Measurements from ENCODE around the gene GALNT16. TPM values are rescaled to one million over a fixed set of nuclear protein-coding genes. Genes with fewer than 3 reads are reported as not detected.
A peak's percentile ranks its signal among the peaks of the same experiment; 100 is the strongest.
"Not testable (repeated sequence)": the region's sequence is repeated elsewhere in the genome, so short reads cannot be mapped to it uniquely, and the experiment has no call there.

Gene GALNT16
- total RNA-seq, 1 experiment from 2014 or later: 0.16 TPM

- in situ Hi-C loops (cut with HindIII; ENCODE audit: low pct_unique_long_range_greater_than_20kb, low sequenced_read_pairs): no loop called here
- peak; percentile 93 for DNase-seq (ENCODE audit: low read depth, low spot score)
Observed at GRCh38 chr14:69363964-69364363, 104.0 kb downstream of the GALNT16 start.

DNA sequence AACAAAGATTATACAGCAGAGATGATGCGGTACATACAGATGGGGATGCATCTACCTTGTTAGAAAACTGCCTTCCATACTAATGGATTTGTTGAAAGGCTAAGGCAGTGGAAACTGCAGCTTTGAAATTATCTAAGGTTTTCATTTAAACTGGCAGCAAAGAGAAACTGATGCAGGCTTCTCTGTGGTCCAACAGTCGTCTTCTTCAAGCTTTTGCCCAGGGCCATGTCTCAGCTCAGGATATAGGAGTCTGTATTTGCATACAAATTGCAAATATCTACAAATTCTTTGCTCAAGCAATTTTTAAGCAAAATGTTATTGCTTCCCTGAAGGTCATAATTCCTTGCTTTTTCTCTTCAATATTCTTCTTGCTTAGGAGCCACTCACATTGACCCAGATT is 104.4 kb downstream of the GALNT16 start:
- in situ Hi-C loops (cut with HindIII; ENCODE audit: low pct_unique_long_range_greater_than_20kb, low sequenced_read_pairs): no loop called here
- DNase-seq (ENCODE audit: low read depth, low spot score): no peak

GRCh38 chr14:69366069-69366468 is 106.1 kb downstream of the GALNT16 start:
- peak; percentile 14 for DNase-seq (ENCODE audit: low read depth, low spot score)
- in situ Hi-C loops (cut with HindIII; ENCODE audit: low pct_unique_long_range_greater_than_20kb, low sequenced_read_pairs): no loop called here

DNA sequence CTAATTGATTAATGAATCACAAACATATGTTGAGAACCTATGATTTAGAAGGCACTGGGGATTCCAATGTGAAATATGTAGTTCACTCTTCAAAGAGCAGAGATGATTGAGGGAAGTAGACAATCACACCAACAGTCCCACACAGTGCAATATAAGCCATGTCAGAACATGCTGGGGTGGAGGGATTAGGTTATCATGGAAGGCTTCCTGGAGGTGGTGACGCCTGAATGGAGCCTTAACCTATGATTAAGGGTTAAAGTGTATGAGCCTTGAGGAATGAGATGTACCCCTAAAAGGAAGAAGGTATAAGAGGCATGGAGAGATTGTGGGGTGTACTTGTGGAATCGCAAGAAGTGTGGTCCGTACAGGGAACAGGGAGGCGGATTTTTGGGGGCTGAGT is 106.8 kb downstream of the GALNT16 start:
- DNase-seq (ENCODE audit: low read depth, low spot score): no peak
- in situ Hi-C loops (cut with HindIII; ENCODE audit: low pct_unique_long_range_greater_than_20kb, low sequenced_read_pairs): no loop called here

GRCh38 chr14:69368381-69368780 is 108.4 kb downstream of the GALNT16 start:
- in situ Hi-C loops (cut with HindIII; ENCODE audit: low pct_unique_long_range_greater_than_20kb, low sequenced_read_pairs): no loop called here

GRCh38 chr14:69370061-69370460 is 110.1 kb downstream of the GALNT16 start:
- in situ Hi-C loops (cut with HindIII; ENCODE audit: low pct_unique_long_range_greater_than_20kb, low sequenced_read_pairs): no loop called here
- DNase-seq (ENCODE audit: low read depth, low spot score): peak; percentile 18

More at GRCh38 chr14:69368381-69368780, 108.4 kb downstream of the GALNT16 start:
- no peak for DNase-seq (ENCODE audit: low read depth, low spot score)

GRCh38 chr14:69372146-69372545 is 112.2 kb downstream of the GALNT16 start:
- in situ Hi-C loops (cut with HindIII; ENCODE audit: low pct_unique_long_range_greater_than_20kb, low sequenced_read_pairs): no loop called here

GRCh38 chr14:69373104-69373503 is 113.1 kb downstream of the GALNT16 start:
- in situ Hi-C loops (cut with HindIII; ENCODE audit: low pct_unique_long_range_greater_than_20kb, low sequenced_read_pairs): no loop called here
- no peak for DNase-seq (ENCODE audit: low read depth, low spot score)

More at GRCh38 chr14:69372146-69372545, 112.2 kb downstream of the GALNT16 start:
- DNase-seq (ENCODE audit: low read depth, low spot score): no peak

- no peak for DNase-seq (ENCODE audit: low read depth, low spot score)
- in situ Hi-C loops (cut with HindIII; ENCODE audit: low pct_unique_long_range_greater_than_20kb, low sequenced_read_pairs): no loop called here
Observed at GRCh38 chr14:69374235-69374634, 114.3 kb downstream of the GALNT16 start.

DNA sequence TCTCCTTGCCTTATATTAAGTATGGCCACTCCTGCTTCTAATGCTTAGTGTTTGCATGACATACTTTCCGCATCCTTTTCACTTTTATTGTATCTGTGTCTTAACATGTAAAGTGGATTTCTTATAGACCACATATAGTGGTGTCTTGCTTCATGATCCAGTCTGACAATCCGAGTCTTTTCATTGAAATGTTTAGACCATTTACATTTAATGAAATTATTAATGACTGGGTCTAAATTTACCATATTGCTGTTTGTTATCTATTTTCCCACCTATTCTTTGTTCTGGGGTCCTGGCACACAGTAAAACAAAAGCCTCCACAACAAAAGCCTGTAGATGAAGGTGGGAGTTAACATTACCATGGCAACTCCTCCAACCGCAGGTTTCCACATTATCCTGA is 115.2 kb downstream of the GALNT16 start:
- no peak for DNase-seq (ENCODE audit: low read depth, low spot score)
- in situ Hi-C loops (cut with HindIII; ENCODE audit: low pct_unique_long_range_greater_than_20kb, low sequenced_read_pairs): no loop called here

DNA sequence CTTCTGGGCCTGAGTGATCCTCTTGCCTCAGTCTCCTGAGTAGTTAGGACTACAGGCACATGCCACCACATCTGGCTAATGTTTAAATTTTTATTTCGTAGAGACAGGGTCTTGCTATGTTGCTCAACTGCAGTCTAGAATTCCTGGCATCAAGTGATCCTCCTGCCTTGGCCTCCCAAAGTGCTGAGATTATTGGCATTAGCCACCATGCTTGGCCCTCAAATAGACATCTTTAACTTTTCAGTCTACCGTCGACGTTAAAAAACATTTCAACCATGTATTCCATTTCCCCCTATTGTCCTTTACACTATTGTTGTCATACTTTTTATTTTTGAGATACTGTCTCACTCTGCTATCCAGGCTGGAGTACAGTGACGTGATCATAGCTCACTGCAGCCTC is 115.8 kb downstream of the GALNT16 start:
- DNase-seq (ENCODE audit: low read depth, low spot score): no peak
- in situ Hi-C loops (cut with HindIII; ENCODE audit: low pct_unique_long_range_greater_than_20kb, low sequenced_read_pairs): no loop called here

DNA sequence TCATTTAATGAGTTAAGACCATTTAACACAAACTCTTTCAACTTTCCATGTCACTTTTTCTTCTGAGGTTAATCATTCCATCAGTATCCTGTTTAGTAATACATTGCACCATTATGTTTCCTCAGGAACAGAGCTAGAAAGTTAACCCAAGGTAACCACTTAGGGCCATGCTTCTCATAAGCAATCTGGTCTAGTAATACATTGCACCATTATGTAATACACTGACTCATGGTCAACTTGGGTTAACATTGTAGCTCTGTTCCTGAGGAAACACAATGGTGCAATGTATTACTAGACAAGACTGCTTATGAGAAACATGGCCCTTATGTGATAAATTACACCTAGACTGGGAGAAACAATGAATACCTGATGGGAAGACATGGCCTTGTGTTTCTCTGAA is 116.5 kb downstream of the GALNT16 start:
- in situ Hi-C loops (cut with HindIII; ENCODE audit: low pct_unique_long_range_greater_than_20kb, low sequenced_read_pairs): no loop called here
- peak; percentile 34 for DNase-seq (ENCODE audit: low read depth, low spot score)

GRCh38 chr14:69378274-69378673 is 118.3 kb downstream of the GALNT16 start:
- DNase-seq (ENCODE audit: low read depth, low spot score): peak; percentile 68
- in situ Hi-C loops (cut with HindIII; ENCODE audit: low pct_unique_long_range_greater_than_20kb, low sequenced_read_pairs): no loop called here

DNA sequence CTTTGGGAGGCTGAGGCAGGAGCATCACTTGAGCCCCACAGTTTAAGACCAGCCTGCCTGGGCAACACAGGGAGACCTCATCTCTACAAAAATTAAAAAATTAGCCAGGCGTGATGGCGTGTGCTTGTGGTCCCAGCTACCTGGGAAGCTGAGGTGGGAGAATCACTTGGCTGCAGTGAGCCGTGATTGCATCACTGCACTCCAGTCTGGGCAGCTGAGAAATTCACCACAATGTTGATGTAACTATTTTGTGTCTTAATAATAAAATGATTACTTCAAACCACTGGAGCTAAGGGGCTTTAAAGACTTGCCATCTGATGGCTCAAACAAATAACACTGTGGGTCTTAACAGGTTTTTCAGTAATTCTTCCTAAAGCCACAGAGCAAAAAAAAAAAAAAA is 127.4 kb downstream of the GALNT16 start:
- no peak for DNase-seq (ENCODE audit: low read depth, low spot score)
- in situ Hi-C loops (cut with HindIII; ENCODE audit: low pct_unique_long_range_greater_than_20kb, low sequenced_read_pairs): no loop called here

DNA sequence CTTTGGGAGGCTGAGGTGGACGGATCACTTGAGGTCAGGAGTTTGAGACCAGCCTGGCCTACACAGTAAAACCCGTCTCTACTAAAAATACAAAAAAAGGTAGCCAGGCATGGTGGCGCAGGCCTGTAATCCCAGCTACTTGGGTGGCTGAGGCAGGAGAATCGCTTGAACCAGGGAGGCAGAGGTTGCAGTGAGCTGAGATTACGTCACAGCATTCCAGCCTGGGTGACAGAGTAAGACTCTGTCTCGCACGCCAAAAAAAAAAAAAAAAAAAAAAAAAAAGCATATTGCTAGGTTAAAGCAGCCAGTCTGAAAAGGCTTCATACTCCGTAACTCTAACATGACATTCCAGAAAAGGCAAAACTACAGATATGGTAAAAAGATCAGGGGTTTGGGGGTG is 131.4 kb downstream of the GALNT16 start:
- in situ Hi-C loops (cut with HindIII; ENCODE audit: low pct_unique_long_range_greater_than_20kb, low sequenced_read_pairs); DNase-seq (ENCODE audit: low read depth, low spot score): not testable (repeated sequence)

DNA sequence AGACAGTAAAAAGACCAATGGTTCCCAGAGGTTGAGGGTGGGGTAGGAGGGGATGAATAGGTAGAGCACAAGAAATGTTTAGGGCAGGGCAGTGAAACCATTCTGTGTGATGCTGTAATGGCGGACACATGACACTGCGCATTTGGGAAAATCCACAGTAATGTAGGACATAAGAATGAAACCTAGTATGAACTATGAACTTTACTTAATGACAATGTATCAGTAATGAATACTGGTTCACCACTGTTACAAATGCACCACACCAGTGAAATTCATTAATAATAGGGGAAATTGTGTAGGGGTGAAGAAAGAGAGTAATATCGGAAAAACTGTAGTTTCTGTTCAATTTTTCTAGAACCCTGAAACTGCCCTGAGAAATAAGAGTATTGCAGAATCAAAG is 132.5 kb downstream of the GALNT16 start:
- in situ Hi-C loops (cut with HindIII; ENCODE audit: low pct_unique_long_range_greater_than_20kb, low sequenced_read_pairs): no loop called here

DNA sequence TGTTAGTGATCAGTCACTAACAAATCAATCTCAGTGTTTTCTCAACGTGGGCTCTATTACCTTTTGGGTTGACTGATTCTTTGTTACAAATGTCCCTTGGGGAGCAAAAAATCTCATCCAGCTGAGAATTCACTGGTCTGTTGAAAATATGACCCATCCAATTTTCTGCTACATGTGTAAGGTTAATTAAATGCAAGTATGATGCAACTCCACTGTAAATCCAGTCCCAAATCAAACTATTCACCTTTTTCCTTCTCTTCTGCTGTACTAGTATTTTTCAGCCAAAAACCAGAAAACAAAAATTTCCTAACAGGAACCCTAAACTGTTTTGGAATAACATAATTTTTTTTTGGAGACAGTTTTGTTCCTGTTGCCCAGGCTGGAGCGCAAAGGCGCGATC is 136.0 kb downstream of the GALNT16 start:
- in situ Hi-C loops (cut with HindIII; ENCODE audit: low pct_unique_long_range_greater_than_20kb, low sequenced_read_pairs): no loop called here
- DNase-seq (ENCODE audit: low read depth, low spot score): no peak

More for the DNA sequence above, 132.5 kb downstream of the GALNT16 start:
- DNase-seq (ENCODE audit: low read depth, low spot score): no peak

- in situ Hi-C loops (cut with HindIII; ENCODE audit: low pct_unique_long_range_greater_than_20kb, low sequenced_read_pairs): no loop called here
Observed at GRCh38 chr14:69398053-69398817, 138.3 kb downstream of the GALNT16 start, which contains the start of the genes ERH and SLC39A9. Gene ERH (minus strand): TSS chr14:69398299. CDS start chr14:69398233, 66 bp downstream. Gene SLC39A9 (plus strand): TSS chr14:69398692. CDS start chr14:69399370, 678 bp downstream.

DNA sequence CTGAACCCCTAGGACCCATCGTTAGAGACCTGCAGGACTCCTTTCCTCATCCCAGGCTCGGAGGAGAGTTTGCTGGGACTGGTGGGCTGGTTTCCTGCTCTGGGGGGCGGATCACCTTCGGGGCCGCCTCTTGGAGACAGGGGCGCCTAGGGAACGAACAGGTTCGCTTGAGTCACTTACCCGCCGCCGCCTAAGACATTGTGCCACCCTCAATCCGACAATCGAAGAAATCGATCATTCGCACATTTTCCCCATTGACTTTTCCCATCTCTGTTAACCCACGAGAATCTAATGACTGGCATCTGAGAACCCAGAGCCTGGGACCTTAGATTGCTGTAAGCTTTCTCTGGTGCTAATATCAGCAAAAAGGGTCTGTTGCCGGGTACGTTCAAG is 138.9 kb downstream of the GALNT16 start:
- DNase-seq (ENCODE audit: low read depth, low spot score): no peak
- in situ Hi-C loops (cut with HindIII; ENCODE audit: low pct_unique_long_range_greater_than_20kb, low sequenced_read_pairs): no loop called here

More at GRCh38 chr14:69398053-69398817, 138.3 kb downstream of the GALNT16 start, which contains the start of the genes ERH and SLC39A9:
- DNase-seq (ENCODE audit: low read depth, low spot score): peak; percentile 97

Data from SK-MEL-5 (cell line).